ENCODE measurements around the gene USF1.
"Not testable (repeated sequence)": the region's sequence is repeated elsewhere in the genome, so short reads cannot be mapped to it uniquely, and the experiment has no call there.

Gene USF1

GRCh38 chr1:161019751-161020495 is 25.9 kb downstream of the USF1 start:
- DNase-seq (ENCODE audit: low read depth, low spot score) = no peak

GRCh38 chr1:161019111-161019660 is 26.6 kb downstream of the USF1 start:
- DNase-seq (ENCODE audit: low read depth, low spot score) = not testable (repeated sequence)

- DNase-seq (ENCODE audit: low read depth, low spot score) = no peak
These were observed 27.2 kb downstream of the USF1 start for GRCh38 chr1:161018631-161018930.

GRCh38 chr1:161017756-161018630 is 27.8 kb downstream of the USF1 start:
- DNase-seq (ENCODE audit: low read depth, low spot score) = no peak

- not testable (repeated sequence) for DNase-seq (ENCODE audit: low read depth, low spot score)
These were observed 28.6 kb downstream of the USF1 start for GRCh38 chr1:161017181-161017580.

GRCh38 chr1:161016683-161017082 is 29.1 kb downstream of the USF1 start:
- not testable (repeated sequence) for DNase-seq (ENCODE audit: low read depth, low spot score)

GRCh38 chr1:161013488-161014230 is 32.1 kb downstream of the USF1 start:
- DNase-seq (ENCODE audit: low read depth, low spot score) = no peak

GRCh38 chr1:161013131-161013487 is 32.7 kb downstream of the USF1 start:
- no peak for DNase-seq (ENCODE audit: low read depth, low spot score)

GRCh38 chr1:161012420-161012819 is 33.4 kb downstream of the USF1 start:
- DNase-seq (ENCODE audit: low read depth, low spot score) = no peak

- no peak for DNase-seq (ENCODE audit: low read depth, low spot score)
These were observed 36.1 kb downstream of the USF1 start for GRCh38 chr1:161009602-161010211.

GRCh38 chr1:161008869-161009510 is 36.8 kb downstream of the USF1 start:
- DNase-seq (ENCODE audit: low read depth, low spot score) = no peak

- no peak for DNase-seq (ENCODE audit: low read depth, low spot score)
These were observed 38.4 kb downstream of the USF1 start for GRCh38 chr1:161007369-161007768.

- no peak for DNase-seq (ENCODE audit: low read depth, low spot score)
These were observed 39.2 kb downstream of the USF1 start for GRCh38 chr1:161006563-161006962.

GRCh38 chr1:161001525-161001924 is 44.3 kb downstream of the USF1 start:
- DNase-seq (ENCODE audit: low read depth, low spot score) = no peak

- DNase-seq (ENCODE audit: low read depth, low spot score) = no peak
These were observed 44.9 kb downstream of the USF1 start for GRCh38 chr1:161000736-161001480.

GRCh38 chr1:160999376-160999775 is 46.4 kb downstream of the USF1 start:
- no peak for DNase-seq (ENCODE audit: low read depth, low spot score)

- no peak for DNase-seq (ENCODE audit: low read depth, low spot score)
These were observed 48.3 kb downstream of the USF1 start for GRCh38 chr1:160997323-160998038.

GRCh38 chr1:160996178-160996577 is 49.6 kb downstream of the USF1 start:
- no peak for DNase-seq (ENCODE audit: low read depth, low spot score)

- no peak for DNase-seq (ENCODE audit: low read depth, low spot score)
These were observed 52.1 kb downstream of the USF1 start for GRCh38 chr1:160993544-160994193.

Data from smooth muscle cell of the brain vasculature (primary cell).